Bronchial epithelial cell (primary cell): ENCODE measurements around the gene EML6. TPM values are rescaled to one million over a fixed set of nuclear protein-coding genes. Genes with fewer than 3 reads are reported as not detected.

Experiments used
- DNase-seq: peaks from one replicate; pipeline ENCODE4 v3.0.0-alpha.2; 2010; ENCODE audit warnings: low read depth
- FAIRE-seq: peaks from 2 replicates; lab custom pipeline; 2011; peaks lifted over from hg19 to GRCh38; lab: Jason Lieb, UNC
- H3K27me3 ChIP-seq: 2 replicates; pipeline ENCODE4 v1.5.1; 2011; ENCODE audit warnings: low read length; ENCODE audit not compliant: control insufficient read depth, insufficient read depth
- H3K36me3 ChIP-seq: 2 replicates; pipeline ENCODE4 v1.5.1; 2011; ENCODE audit warnings: low read length; ENCODE audit not compliant: control insufficient read depth, insufficient read depth
- H3K4me3 ChIP-seq: 2 replicates; pipeline ENCODE4 v1.5.1; 2011; ENCODE audit warnings: mild to moderate bottlenecking, low read depth, low read length, control low read depth
- CTCF ChIP-seq: IDR thresholded peaks from 2 replicates; pipeline ENCODE4 v1.5.1; 2011; ENCODE audit warnings: mild to moderate bottlenecking, moderate library complexity, low read length, control low read depth, inconsistent platforms; ENCODE audit not compliant: insufficient read depth, severe bottlenecking
- total RNA-seq: library from RNA; depleted of rRNA; stranded (reverse); fragments of >200 nt; gene quantifications from 2 replicates; pipeline ENCODE4 v1.2.1, GENCODE V29; 2014

The EML6 gene
- total RNA-seq, 1 donor from 2014 or later = 0.53 TPM

GRCh38 chr2:54924121-54924520 is 200.7 kb downstream of the EML6 start:
- DNase-seq (peak; percentile 21), FAIRE-seq (no peak)

GRCh38 chr2:54925022-54925421 is 201.6 kb downstream of the EML6 start:
- TF ChIP-seq CTCF = no peak
- FAIRE-seq = no peak
- no peaks in the 10 kb centered on the region for H3K27me3 ChIP-seq
- no peaks in the 10 kb centered on the region for H3K36me3 ChIP-seq
- DNase-seq = no peak
- H3K4me3 ChIP-seq = no peak overlapping the region

More at GRCh38 chr2:54924121-54924520, 200.7 kb downstream of the EML6 start:
- H3K36me3 ChIP-seq = no peaks in the 10 kb centered on the region
- H3K27me3 ChIP-seq = no peaks in the 10 kb centered on the region
- TF ChIP-seq CTCF = no peak
- no peak overlapping the region for H3K4me3 ChIP-seq

- DNase-seq (no peak), FAIRE-seq (no peak)
- no peak overlapping the region for H3K4me3 ChIP-seq
- no peak for TF ChIP-seq CTCF
- no peaks in the 10 kb centered on the region for H3K27me3 ChIP-seq
- no peaks in the 10 kb centered on the region for H3K36me3 ChIP-seq
Measured at GRCh38 chr2:54927085-54927750, 203.8 kb downstream of the EML6 start.

- H3K27me3 ChIP-seq = no peaks in the 10 kb centered on the region
- H3K4me3 ChIP-seq = no peak overlapping the region
- no peak for DNase-seq
- no peak for TF ChIP-seq CTCF
- FAIRE-seq = no peak
- H3K36me3 ChIP-seq = no peaks in the 10 kb centered on the region
Measured at GRCh38 chr2:54927751-54928615, 204.5 kb downstream of the EML6 start.

- DNase-seq (peak; percentile 82), FAIRE-seq (no peak)
- Histone ChIP-seq H3K27me3 (no peaks in the 10 kb centered on the region), H3K36me3 (no peaks in the 10 kb centered on the region), H3K4me3 (no peak overlapping the region)
- no peak for TF ChIP-seq CTCF
Measured at GRCh38 chr2:54928719-54929118, 205.3 kb downstream of the EML6 start.
